Activated T-cell treated with anti-CD3 and anti-CD28 coated beads for 4 hours (primary cell): ENCODE measurements around the gene AOAH.

Source experiments
- DNase-seq: peaks from one replicate; pipeline ENCODE4 v3.0.0-alpha.2; 2020

Gene AOAH

DNA sequence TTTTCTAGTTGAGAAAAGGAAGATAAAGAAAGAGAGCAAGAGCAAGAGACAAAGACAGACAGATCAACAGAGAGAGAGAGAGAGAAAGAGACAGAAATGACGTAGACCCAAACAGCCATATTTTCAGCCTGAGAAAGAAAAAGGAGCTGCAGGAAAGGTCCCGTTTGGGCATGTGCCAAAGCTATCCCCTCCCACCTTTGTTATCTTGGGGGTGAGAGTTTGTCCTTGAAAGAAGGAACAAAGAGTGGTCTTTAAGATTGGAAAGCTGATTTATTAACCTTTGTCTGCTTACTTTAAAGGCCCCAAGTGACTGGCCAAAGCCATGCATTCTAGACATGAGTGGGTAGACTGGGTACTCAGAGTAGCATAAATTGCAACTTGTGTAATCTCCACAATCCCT, 98.2 kb downstream of the AOAH start:
- no peak for DNase-seq

DNA sequence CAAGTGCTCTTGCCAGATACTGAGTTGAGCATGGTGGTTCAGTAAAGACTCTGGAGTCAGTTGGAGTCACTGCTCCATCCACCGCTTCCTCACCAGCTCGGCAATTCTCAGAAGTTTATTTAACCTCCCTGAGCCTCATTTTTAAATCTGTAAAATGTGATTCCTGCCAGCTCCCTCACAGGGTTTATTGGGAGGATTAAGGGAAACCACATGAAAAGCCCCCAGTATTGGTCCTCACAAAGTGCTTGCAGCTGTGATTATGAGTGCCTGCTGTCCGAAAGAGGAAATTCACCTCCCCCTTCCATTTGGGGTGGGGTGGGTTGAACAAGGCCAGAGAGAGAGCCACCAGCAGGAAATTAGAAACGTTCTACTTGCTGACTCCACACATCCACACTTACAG, 99.0 kb downstream of the AOAH start:
- DNase-seq = no peak

DNA sequence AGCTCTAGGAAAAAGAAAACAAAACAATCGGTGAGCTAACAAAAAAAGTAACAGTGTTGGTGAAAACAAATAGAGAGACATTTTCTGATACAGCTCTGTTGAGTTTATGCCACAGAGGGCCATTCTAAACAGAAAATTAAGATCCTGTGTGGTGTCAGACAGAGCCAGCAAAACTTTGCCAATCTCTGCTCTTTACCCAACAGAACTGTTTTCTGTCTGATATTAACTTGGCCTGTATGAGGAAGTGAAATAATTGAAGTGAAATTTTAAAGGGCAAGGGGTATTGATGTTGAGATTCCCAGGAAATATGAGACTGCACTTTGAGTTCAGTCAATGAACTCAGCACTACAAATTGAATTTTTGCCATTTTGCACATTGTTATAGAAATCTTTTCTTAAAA, 101.0 kb downstream of the AOAH start:
- DNase-seq = no peak

DNA sequence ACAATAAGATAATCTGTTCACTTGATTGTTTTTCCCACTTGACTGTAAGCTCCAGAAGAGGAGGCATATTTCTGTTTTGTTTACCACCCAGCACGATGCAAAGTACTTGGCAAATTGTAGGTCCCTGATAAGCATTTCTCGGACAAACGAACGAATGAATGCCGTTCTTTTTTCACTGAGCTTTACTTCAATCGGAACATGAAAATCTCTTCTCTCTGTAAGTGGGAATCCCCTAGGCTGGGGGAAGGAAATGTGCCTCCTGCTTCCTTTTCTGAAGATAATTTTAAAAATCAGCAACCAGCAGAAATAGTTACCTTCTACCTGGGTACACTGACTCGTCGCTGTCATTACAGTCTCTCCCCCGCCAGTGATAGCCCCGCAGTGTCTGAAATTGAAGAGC, 102.9 kb downstream of the AOAH start:
- DNase-seq = no peak

DNA sequence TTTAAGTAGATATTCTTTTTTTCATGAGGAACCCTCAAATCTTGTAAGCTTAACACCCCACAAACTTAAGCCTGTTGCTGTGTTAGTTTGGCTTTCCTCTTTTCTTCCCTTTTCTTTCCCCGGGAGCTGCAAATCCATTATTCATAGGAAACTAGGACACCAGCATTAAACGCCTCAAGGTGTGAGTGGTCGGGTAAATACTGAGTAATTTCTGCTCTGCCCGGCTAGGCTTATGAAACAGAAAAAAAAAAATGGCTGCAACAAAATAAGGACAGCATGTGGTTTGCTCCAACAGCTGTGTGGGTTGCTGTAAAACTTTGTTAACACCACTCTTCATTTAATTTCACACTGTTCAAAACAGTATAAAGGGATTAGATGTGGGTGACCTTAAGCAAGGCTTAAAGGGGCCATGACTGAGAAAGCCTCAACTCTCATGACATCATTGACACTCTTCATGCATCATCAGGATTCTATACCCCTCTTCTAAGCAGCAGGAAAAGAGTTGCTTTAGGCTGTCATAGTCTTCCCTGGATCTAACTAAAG, 104.1 kb downstream of the AOAH start:
- DNase-seq = no peak

DNA sequence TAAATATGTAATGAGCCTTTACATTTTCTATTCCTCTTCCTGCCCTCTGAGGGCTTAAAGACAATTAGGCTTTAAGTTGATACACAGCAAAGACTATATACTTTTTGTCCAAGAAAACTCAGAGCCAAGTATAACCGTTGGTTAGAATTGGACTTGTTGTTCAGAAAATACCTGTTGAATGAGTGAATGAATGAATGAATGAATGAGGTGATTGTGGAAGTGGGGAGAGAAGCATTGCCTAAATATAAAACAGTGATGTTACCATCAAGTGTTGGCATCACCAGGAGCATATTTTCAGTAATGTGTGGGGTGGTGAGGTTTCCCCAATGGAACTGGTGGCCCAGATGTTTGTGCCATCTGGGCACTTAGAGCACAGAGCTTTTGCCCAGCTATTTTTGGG, 106.9 kb downstream of the AOAH start:
- DNase-seq = no peak

DNA sequence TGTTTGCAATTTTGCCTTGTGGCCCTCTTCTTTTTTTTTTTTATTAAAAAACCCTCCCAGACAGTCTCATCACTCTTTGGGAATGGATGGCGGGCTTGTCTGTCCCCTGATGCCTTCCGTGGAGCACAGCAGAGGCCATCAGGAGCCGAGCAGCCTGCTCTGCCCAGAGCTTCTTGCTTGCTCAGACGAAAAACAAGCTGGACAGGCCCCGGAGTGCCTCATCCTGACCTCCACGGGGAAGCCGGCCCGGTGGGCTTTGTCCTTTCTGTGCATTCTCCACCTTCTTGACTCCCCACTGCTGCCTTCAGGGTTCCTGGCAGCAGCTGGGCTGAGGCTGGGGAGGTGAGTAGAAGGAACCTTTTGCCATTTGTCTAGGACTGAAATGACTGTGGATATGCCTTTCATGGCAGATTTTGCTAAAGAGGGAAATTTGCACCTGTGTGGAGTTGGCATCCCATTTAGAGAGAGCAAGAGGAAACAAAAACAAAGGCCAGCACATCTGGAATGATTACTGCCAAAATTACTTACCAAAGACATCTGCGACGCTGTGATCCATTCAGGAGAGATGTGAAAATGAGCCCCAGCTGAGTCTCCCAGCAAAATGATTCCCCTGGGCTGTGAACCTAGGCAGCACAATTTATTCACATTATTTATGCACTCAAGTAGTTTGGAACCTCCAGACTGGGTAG, 108.3 kb downstream of the AOAH start:
- no peak for DNase-seq

DNA sequence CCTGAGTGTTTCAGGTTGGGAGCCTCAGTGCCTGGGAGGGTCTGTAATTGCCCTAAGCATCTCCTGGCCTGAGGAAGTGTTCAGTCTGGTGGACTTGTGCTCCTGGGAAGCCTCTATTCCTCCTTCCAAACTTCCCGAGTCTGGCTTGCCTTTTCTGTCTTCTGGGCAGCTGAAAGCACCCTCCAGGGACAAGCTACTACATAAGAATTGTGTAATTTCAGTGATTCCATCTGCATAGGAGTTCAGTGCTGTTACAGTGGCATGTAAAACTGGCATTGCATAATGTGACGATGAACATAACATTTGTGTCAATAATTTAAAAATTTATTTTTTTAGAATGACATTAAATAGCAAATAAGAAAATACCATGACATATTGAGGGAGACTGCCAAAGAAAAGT, 109.3 kb downstream of the AOAH start:
- no peak for DNase-seq

DNA sequence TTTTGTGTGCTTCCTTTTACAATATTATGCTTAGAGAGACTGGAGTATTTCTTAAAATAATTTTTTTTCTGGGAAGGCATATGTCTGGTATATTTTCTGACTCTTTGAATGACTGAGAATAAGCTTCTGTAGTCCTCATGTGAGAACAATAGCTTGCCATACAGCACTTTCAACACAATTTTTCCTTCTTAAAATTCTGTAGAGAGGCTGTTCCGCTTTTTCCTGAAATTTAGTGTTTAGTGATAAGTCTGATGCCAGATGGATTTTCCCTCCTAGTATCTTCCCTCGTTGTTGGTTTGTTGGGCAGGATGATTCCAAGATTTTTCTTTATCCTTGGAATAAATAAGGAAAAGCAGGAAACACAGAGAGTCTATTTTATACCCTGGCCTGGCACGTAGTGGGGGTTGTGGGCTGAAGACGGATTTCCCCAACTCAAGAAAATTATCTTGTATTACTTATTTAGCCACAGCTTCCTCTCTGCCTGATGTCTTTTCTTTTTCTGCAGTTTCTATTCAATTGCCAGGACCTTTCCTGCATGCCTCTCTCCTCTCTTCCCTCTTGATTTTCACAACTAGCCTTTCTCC, 111.2 kb downstream of the AOAH start:
- no peak for DNase-seq

DNA sequence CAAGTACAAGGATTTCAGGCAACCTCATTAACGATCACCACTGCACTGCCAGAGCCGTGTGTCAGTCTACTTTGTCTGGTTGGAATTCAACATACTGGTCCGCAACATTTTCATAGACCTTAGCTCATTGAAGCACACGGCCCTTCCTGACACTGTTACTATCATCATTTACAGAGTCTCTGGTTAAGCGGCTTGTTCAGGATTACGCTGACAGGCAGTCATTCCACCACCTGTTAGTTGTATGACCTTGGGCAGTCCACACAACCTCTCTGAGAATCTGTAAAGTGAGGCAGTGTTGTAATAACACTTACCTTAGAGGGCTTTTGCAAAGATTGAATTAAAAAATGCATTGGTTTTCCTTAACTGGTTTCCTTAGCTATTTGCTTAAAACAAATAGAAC, 112.6 kb downstream of the AOAH start:
- DNase-seq = no peak

DNA sequence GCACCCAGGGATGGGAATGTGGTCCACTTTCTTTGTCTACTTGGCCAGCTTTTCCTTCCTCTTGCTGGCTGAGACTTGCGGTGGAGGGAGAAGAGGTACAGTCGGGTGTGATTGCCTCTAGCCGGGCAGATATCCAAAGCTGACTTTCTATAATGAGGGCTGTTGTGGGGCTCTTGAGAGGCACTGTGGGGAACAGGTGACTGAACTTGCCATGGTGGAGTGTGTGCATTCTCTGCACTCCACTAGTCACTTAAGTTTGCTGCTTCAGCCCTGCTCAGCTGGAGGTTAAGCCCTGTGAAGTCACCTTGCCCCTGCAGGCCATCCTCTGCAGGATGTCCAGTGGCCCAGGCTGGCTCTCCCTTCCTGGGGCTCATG, 116.6 kb downstream of the AOAH start:
- no peak for DNase-seq

DNA sequence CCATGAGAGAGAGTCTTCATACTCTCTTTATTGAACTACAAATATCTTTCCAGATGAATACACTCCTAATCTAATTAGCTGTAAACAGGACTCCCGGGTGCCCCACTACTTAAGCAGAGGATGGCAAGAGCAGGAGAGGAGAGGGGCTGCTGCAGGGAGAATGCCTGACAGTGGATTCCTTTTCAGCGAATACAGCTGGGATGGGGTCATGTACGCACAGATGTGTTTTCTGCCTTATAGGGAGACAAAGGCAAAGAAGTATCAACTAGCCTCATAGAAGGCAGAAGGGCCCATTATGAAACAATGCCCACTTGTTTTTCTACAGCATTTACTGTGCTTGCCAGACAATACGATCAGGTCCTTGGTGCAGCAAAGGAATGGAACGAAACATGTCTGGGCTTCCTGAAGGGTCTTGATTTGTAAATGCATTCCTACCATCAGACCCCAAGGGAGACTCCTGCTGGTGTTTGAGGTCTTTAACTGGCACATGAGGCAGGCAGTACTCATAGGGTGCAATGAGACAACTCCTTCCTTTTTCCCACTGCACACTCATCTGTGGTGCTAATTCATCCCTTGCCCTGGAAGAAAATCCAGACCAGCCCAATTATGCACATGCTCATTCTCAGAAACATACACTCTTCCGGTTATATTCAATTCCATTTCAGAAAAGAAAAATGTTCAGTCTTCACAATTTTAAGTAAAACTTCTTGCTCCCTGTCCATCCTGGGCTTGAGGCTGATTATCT, 117.1 kb downstream of the AOAH start:
- DNase-seq = no peak

DNA sequence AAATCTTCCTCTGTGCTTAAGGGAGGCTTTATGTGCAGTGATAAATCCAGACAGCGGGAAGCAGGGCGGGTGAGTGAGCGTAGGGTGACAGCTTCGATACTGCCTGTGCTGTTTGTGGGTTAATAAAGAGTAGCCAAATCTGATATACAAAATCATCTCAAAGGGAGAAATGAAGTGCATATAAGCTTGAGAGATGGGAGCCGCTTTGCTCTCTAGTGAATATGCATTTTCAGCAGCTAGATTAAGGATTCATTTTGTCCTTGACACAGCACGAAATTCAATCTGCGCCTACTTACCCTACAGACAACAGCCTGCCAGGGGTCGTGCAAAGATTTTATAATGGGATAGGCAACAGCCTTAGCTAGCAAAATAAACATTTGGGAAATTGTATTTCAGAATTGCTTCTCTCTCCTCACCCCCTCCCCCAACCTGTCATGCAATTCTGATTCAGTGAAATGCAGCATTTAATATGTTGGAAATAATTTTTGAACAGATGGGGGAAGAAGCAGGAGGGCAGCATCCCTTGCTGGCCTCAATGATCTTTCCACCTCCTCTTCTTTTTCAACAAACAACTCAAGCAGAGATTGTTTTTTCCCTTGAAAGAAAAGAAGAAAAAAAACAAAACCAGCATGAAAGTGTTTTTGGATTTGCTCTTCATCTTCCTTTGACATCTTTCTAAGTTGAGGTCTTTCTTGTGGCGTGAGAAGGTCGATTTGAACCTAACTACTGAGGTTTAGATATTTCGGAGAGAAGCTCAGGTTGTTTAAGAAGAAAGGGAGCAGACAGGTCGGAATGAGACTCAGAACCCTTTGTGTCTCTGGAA, 117.9 kb downstream of the AOAH start:
- no peak for DNase-seq

DNA sequence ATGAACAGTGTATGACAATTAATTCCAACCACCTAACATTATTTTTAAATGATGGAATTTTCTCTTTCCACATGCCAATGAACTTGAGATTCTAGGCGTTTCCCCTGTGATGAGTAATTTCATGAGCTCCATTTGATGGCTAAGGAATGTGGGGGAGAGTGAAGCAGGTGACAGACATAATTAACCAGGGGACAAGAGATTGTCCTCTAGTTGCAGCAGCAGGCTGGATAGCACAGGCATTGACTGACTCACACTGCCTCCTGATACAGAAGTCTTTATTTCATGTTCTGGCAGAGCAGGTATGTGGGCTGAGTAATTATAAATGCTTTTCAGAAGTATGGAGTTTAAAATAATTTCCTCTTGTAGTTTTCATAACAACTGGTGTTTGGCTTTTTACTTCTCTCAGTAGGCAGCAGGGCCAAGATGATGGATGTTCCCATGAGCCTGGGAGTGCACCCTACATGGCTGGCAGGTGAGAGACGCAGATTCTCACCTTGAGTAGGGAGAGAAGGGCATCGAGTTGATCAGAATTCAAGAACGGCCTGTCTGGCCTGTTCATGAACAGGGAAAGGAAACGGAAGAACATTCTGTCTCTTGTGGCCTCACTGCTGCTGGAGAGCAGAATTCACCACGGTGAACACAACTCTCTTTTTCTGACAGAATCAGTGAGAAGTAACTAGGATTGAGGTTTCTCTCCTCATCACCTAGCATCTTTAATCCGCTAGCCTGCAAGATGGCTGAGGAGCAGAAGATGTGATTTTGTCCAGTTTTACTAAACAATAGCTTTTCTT, 118.8 kb downstream of the AOAH start:
- no peak for DNase-seq

DNA sequence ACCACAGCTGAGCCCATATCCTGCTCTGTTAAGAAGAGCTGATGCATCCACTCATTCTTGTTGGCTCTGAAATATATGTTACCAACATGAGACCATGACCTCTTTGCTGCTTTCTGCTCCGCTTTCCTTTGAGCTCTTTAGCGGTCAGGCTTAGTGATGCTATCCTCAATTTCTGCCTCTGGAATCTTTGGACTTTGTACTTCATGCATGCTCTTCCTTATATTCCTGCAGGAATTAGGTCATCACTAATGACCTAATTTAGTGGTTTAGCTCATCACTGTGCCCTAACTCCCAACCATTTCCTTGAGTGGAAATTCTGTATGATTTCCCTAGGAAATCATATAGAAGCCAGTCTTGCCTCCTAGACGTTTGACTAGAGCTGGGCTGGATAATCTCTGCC, 119.5 kb downstream of the AOAH start:
- DNase-seq = no peak

DNA sequence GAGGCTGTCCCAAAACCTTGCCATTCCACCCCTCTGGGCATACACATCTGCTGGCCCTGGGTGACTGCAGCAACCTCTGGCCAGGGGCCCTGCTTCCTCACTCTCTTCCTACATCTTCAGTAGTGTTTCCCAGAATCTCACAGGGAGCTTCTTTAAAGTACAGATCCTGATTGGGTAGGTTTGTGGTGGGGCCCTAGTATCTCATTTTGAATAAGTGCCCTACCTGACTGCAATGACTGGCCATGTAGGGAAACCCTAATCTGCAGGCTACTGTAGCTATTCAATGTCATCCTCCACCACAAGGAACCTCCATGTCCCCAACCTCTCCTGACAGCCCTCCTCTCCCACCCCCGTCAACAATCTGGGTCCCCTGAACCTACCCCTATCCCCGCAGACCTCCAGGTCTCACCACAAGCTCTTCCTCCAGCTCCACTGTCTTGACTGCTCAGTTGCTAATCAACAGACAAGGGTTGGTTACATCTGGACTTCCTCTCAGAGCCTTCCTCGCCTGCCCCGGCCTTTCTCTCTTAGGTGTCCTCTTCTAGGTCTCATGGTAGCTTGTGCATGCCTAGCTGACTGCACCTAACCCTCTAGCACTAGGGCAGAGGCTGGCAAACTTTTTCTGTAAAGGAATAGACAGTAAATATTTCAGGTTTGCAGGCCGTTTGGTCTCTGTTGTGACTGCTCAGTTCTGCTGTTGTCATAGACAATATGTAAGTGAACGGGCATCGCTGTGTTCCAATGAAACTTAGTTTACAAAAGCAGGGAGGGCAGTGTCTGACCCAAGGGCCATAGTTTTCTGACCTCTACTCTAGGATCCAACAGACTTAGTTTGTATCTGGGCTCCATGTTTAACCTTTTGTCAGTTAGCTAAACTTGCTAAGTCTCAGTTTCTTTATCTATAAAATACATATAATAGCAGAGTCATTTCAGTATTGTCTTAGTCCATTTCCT, 121.1 kb downstream of the AOAH start:
- DNase-seq = no peak

DNA sequence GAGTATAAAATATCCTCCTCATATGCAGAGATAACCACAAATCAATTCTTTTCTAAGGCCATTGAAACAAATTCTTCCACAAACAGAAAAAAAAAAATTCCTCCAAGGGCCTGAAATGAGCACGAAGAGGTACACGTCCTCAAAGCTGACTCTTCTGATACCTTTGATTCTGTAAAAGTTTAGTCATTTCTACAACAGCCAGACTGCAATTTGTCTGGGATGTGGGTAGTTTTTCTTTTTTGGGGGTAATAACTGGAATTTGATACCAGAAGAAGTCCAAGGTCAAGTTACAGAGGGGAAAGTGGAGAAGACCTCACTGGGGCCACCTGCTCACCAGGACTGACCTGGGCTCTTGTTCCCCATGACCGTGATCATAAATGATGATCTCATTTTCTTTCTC, 121.8 kb downstream of the AOAH start:
- no peak for DNase-seq

DNA sequence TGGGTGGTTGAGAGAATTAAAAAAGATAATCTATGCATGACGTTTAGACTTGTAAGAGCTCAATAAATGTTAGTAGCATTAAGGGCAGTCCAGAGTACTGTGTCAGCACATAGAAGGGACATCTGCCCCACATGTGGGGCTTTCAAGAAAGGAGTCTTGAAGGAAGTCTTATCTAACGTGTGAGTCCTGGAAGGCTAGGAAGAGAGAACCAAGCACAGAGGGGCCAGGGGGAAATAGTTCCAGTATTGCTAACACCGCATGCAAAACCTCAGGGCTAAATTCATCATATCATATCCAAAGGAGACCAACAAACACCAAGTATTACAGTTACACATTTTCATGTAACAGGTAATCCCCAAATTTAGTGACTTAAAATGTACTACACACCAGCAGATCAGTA, 122.7 kb downstream of the AOAH start:
- no peak for DNase-seq

DNA sequence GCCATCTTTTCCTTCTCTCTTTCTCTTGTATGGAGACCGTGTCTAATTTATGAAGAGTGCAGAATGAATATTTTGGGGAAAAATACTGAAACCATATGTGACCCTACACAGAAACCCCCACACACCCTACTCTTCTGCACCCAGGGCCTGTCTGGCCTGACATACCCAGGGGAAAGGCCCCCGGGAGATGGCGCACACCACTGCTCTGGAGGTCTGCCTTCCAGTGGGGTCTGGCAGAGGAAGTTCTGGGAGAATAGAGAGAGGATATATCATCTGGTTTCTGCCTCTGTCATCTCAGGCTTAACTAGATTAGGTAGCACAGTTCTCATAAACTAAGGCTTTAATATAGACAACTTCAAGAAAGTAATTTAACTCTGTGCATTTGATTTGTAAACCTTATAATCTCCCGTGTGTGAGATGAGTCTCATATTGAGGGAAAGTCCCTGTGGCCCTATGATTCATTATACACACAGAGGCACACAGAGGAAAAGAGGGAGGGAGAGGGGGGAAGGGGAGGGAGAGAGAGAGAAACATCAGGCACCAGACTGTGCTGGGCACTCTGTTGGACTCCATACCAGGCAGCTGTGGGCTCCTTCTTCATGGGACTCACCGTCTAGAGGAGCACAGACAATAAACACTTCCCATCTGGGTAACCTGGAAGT, 123.3 kb downstream of the AOAH start:
- no peak for DNase-seq

DNA sequence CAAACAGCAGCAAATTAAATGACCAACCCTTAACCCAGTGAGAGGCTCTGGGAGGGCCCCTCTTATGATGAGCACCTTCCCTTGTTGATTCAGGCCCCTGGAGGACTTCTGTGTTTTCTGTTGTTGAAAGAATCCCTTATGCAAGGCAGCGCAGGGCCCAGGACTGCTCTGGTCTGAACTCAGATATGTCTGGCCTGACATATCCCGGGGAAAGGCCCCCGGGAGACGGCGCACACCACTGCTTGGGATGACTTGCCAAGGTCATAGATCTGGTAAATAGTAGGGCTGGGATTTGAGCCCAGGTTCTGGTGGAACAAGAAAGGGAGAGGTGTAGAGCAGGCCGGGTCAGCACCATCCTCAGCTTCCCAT, 124.0 kb downstream of the AOAH start:
- DNase-seq = no peak
